A549 (cell line): ENCODE measurements around the gene RANBP2.
"Not testable (repeated sequence)": the region's sequence is repeated elsewhere in the genome, so short reads cannot be mapped to it uniquely, and the experiment has no call there.

Experiments used
- CTCF ChIP-seq: fragments of >200 bp; sonication (Bioruptor Twin); formaldehyde crosslinking; IDR thresholded peaks from 3 replicates; pipeline ENCODE4 v1.5.1; 2016
- POLR2A ChIP-seq: IDR thresholded peaks from 2 replicates; pipeline ENCODE4 v1.6.1; 2012; ENCODE audit warnings: mild to moderate bottlenecking, low read length
- RNF2 ChIP-seq: fragments of 200-600 bp; sonication (generic); IDR thresholded peaks from 2 replicates; pipeline ENCODE4 v1.6.1; 2016; ENCODE audit warnings: low read depth, mild to moderate bottlenecking, antibody characterized with exemption, moderate library complexity, borderline replicate concordance
- ZFP36 ChIP-seq: fragments of 450-650 bp; IDR thresholded peaks from 2 replicates; pipeline ENCODE4 v1.6.1; 2014; ENCODE audit warnings: borderline replicate concordance; ENCODE audit not compliant: partially characterized antibody

DNA sequence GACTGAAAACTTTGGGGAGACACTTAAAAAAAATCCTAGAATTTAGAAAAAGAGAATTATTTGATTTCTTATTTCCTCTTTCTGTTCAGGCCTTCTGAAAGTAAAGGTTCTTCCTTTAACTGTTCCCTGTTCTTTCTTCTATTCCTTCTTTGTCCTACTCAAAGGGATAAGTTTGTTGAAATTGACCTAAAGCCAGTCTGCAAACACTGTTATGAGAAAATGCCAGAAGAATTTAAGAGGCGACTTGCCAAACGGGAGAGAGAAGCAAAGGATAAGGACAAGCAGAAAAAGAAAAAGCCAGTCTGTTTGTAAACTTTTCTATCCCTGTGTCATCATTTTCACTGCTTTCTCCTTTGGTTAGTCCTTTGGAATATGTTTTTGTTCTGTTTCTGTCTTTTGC lies 38.5 kb upstream of the RANBP2 start:
- not testable (repeated sequence) for TF ChIP-seq ZFP36, RNF2, POLR2A, CTCF
